NB4 (cell line): ENCODE data around the gene RNU6-9.

ENCODE experiments used
- CTCF ChIP-seq: IDR thresholded peaks from one replicate; pipeline ENCODE4 v1.5.1; 2012; ENCODE audit warnings: low read depth, low read length
- MAX ChIP-seq: IDR thresholded peaks from 2 replicates; pipeline ENCODE4 v1.6.1; 2011; ENCODE audit warnings: low read depth, low read length
- MYC ChIP-seq: IDR thresholded peaks from 2 replicates; pipeline ENCODE4 v1.6.1; 2011; ENCODE audit warnings: low read depth, low read length
- POLR2A ChIP-seq: IDR thresholded peaks from 2 replicates; pipeline ENCODE4 v1.6.1; 2011; ENCODE audit warnings: mild to moderate bottlenecking; ENCODE audit not compliant: insufficient read length; ENCODE audit errors: extremely low read depth

GRCh38 chr19:940591-941291 lies 47.5 kb downstream of the RNU6-9 start:
- TF ChIP-seq CTCF (no peak), POLR2A (no peak), MAX (no peak), MYC (no peak)
